NOMO-1 (cell line): ENCODE measurements around the gene FAM83G.

Experiments used
- DNase-seq, 2 experiments: peaks; one replicate each; lab custom pipeline; 2025; ENCODE audit not compliant: unreplicated experiment in 2 of 2; lab: John Stamatoyannopoulos, UW

FAM83G gene

DNA sequence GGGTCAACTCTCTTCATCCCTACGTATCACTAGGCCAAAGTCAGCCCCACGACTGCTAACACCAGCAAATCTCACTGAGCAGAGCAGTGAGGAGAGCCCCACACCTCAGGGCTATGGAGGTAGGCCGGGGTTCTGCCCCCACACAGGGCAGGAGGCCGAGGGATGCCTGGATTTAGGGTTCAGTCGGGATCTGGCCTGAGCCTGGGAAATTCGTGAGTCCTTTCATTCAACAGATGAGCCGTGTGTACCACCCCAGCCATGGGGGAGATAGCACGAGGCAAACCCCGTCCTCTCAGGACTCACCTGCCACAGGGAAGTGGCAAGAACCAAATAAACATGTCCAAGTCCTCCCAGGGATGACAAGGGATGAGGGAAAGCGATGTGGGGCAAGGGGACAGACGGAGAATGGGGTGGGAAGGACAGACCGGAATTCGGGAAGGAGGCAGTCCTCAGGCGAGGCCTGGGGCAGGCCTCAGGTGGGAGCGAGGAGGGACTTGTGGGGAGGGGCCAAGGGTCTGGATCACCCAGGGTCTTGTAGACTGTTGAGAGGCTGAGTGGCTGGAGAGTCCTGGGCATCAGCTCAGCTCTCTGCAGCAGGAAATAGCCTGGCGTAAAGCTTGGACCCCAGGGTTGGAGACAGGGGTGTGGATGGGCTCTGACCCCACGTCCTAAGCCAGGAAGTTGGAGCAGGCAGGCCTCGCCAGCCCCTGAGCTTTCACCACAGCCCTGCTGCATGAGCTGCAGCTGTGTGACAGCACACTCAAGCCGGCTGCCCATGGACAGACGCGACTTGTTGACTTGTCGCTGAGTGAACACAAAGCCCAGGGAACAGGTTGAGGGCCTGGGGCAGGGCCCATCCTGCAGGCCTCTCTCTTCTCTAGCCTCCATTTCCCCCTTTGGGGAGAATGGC is 7.9 kb upstream of the FAM83G start:
- DNase-seq, result no peak

DNA sequence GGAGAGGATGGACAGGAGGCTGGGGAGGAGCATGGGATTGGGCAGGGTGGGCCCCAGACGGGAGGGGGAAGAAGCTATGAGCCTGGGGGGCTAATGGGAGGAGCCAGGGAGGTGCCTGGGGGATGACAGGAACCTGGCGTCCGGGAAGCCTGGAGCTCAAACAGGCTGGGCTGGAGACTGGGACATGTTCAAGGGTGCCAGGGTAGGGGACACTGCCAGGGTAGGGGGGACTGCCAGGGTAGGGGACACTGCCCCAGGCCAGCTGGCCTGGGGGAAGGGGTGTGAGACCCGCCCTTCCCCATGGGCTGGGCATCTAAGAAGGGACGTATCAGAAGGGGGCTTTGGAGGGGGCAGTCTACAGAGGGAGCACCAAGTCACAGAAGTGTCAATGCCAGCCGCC is 7.0 kb upstream of the FAM83G start:
- DNase-seq, result no peak

DNA sequence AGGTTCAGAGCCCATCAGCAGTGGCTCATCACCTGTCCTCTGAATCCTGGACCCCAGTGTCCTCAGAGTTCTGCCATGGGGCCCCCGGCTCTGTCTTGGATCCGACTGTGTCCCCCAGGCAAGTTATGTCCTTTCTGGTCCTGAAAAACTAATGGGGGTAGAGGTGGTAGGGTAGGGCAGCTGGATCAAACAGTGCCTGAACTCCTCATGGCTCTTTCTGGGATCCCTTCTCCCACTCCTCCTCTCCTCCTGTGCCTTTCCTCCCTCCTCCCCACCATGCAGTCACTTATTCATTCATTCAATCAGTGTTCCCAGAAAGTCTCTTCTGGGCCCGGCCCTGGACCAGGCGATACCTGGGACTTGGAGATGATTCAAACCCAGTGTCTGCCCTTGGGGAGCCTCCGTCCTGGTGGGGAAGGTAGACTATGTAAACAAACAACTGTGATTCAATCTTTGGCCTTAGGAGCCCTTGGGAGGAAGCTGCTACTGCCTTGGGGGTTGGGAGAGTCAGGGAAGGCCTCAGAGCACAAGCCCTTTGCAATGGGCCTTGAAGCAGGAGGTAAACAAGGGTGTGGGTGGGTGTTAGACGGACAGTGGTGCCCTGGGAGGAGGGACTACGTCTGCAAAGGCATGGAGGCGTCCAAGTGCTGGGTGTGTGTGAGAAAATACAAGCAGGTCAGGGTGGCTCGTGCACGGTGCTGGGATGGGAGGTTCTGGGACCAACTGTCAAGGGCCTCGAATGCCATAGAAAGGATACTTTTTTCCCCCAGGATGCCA is 6.4 kb upstream of the FAM83G start:
- DNase-seq, result no peak

DNA sequence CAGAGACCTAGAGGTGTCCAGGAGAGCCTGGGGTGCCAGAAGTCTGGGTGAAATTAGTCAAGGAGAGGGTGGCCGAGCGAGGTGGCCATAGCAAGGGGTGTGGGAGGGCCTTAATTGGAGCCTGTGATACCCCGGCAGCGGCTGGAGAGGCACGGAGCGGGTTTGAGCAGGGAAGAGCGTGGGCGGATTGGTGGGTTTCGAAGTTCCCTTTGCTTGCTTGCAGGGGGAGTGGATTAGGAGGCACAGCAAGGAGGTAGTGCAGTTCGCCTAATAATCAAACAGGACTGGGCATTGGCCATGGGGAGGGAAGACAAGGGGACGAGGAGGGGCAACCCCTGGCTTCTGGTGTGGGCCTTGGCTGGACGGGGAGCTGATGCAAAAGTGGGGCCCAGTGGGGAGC is 5.4 kb upstream of the FAM83G start:
- no peak for DNase-seq

DNA sequence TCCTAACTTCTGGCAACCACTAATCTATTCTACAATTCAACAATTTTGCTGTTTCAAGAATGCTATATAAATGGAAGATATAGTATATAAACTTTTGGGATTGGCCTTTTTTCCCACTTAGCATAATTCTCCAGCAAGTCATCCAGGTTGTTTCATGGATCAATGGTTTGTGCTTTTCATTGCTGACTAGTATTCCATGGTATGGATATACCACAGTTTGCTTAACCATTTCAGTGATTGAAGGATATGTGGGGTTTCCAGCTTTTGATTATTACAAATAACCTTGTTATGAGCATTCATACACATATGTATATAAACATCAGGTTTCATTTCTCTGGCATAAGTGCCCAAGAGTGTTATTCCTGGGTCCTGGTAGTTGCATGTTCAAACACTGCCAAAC is 2.1 kb upstream of the FAM83G start:
- no peak for DNase-seq

DNA sequence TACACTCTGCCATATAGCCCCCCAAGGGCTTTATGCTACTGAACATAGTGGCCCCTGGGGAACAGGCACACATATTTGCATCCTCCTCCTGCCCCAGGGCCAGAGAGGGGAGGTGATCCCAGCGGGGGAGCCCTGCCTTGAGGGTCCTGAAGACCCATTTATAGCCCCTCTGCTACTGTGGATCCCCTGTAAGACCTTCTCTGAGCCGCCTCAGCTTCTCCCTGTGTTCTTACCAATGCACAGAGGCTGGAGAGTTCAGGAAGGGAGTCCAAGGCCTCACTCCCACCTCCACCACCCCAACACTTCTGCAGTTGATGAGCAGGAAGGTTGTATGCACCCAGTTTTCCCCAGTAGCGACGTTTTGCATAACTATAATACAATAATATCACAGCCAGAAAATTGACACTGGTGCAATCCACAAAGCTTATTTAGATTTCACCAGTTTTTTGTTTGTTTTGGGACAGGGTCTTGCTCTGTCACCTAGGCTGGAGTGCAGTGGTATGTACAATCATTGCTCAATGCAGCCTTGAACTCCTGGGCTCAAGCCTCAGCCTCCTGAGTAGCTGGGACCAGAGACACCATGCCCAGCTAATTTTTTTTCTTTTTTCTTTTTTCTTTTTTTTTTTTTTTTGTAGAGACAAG is 1.3 kb upstream of the FAM83G start:
- no peak for DNase-seq

DNA sequence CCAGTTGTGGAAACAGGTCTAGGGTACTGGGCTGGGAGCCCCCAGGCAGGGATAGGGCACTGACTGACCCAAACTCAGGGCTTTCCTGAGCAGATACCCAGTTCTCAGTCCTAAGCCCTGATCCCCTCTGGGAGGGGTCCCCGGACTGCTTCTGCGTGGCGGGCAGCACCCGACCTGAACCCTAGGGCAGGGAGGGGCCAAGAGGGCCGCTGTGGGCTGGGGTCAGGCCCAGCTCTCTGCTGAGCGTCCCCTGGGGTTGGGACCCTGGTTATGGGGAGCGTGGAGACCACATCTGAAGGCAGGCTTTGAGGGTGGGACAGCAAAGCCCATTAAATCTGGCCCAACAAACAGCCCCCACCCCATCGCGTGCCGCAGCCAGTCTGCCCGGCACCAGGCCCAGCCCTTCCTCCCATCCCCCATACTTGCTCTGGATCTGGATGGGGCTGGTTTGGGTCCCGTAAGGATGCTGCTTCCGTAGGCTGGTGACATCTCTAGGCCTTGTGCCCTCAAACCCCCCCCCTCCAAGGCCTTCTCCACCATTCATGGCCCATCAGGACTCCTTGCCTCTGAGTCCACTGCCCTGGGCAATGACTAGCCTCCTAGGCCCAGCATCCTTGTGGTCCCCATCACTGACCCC is 691 bp upstream of the FAM83G start:
- no peak for DNase-seq

DNA sequence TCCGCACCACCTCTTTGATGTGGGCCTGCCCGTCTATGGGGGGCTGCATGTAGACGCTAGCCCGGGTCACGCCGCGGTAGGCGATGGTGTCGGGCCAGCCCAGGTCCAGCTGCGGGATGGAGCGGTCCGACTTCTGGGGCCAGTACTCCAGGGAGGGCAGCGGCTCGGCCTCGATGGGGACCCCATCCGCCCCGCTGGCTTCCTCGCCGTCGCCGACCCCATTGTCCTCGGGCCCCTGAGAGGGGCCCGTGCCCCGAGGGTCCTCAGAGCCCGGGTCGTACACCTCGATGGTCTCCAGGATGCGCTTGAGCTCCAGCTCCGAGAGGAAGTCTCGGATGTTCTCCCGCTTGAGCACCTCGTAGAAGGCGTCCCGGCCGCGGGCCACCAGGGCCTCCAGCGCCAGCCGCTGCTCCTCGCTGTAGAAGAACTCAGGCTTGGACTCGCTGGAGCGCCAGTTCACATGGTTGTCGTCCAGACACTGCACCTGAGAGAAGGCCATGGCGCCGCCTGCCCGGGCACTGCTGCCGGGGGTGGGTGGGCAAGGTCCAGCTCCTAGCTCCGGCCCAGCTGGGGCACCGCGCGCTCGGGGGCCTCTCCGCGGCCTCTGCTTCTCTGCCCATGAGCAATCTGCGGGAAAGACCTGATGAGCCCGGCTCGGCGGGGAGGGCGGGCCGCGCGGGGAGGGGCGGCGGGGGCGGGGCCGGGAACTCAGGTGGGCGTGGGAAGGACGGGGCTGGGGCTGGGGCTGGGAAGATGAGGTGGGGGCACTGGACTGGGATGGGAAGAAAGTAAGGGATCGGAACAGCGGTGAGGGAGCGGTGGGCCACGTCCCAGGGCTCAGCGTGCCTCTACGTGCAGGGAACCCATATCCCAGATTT is 782 bp downstream of the FAM83G start:
- DNase-seq, result no peak

DNA sequence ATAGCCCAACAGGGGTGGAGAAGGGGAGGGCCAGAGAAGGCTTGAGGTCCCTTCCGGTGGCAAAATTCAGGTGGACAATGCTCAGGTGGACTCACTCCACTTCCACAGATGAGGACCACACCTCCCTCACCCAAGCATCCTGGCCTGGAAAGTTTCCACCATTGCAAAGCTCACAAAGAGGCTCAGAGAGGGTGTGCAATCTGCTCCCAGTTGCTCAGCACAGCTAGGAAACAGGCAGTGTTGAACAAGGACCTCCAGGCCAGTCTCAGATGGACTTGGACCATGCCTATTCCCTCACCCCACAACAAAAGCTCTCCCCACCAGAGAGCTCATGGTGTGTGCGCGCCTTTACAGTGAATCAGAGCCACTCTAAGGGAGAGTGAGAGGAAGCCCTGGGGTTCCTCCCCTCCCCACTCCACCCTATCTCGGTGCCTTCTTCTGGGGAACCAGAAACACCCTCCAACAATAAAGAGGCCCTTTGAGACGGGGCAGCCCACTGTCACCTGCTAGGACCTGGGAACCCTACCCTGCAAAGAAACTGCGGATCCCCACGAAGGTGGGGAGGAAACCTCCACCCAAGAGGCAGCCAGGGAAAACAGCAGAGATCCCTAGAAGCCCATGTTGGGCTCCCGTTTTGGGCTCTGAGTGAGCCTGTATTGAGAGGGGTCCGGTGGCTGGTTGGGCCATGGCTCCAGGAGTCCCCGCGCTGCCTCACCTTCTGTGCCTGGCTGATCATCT is 1.6 kb downstream of the FAM83G start:
- no peak for DNase-seq

DNA sequence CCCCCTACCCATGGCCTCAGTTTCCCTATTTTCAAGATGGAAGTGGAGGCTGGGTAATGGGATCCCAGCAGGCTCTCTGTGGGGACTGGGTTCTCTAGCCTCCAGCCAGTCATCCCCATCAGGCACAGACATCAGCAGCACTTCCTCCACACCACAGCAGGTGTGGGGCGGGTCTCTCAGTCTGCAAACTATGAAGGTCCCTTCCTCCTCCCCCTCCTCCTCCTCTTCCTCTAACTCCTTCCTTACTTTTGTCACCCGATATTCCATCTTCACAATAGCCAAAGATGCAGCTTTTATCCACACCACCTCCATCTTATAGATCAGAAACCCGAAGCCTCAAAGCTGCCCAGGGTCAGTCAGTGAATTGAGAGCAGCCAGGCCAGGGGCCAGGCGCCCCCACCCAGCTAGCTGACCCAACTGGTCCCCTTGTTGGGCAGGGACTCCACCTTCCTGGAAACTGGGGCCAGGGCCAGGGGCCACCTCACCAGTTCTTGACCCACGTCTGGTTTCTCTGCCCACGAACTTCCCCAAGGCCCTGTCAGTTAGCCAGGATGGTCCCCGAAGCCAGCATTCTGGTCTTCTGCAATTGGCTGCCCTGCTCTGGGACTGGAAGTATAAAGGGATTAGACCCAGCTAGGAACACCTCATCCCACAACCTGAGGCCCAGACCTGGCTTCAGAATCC is 2.5 kb downstream of the FAM83G start:
- DNase-seq, result no peak

DNA sequence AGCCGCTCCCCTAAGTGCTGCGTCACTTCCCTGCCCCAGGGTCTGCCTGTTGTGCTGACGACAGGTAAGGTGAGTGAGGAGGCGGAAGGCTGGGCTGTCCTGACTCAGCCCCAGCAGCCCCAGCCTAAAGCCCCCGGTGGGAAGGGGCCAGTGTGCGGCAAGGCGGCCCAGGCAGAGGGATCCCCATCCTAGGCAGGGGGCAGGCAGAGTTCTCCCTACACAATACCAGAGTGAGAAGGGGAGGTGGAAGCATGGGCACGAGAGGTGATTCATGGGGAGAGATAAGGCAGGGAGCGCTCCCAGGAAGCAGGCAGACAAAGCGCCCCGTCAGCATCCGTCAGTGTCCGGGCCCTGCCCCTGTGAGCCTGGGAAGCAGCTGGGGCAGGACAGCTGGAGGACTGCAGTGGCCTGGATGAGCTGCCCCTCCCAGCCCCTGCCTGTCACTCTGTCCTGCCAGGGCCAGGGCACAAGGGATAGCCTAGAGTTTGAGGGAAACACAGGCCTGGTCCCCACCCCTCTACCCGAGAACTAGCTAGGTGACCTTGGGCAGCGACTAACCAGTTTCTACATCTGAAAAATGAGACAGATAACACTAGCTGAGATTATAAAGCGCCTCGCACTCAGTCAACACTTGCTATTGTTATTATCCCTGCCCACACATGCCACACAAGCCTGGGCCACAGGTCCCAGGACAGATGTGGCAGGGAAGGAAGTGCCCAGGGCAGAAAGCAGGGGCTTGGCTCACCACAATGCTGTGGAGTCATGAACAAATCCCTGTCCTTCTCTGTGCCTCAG is 3.8 kb downstream of the FAM83G start:
- DNase-seq, result no peak

DNA sequence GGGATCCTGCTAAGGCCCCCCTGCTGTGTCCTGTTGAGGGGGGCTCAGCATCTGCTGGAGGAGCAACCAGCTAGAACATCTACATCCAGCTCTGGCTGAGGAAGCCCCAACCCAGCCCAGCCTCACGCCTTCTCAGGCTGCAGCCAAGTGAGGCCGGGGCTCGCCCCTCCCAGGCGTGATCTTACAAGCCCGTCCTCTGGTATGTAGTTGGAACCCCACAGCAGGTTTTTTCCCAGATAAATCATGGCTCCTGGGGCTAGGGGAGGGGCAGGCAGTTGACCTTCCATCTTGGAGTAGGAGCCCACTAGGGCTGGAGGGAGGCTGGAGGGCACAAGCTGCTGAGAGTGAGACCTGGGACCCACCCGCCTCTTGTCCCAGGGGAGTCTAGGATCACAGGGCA is 4.7 kb downstream of the FAM83G start:
- DNase-seq, result no peak

DNA sequence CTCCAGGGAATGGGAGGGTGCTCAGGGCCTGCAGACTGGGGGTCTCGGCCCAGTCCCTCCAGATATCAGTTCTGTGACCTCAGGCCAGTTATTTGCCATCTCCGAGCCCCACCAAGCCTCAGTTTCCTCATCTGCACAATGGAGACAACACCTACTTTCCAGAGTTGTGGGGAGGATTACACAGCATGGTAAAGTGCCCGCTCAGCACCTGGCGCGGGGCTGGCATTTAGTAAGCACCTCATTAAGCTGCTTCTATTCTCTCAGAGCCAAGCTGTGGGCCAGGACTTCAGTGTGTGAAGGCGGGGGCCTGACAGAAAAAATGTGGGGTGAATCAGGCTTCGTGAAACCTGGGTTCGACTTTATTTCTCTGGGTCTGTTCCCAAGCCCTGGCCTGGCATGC is 5.2 kb downstream of the FAM83G start:
- DNase-seq, result no peak

DNA sequence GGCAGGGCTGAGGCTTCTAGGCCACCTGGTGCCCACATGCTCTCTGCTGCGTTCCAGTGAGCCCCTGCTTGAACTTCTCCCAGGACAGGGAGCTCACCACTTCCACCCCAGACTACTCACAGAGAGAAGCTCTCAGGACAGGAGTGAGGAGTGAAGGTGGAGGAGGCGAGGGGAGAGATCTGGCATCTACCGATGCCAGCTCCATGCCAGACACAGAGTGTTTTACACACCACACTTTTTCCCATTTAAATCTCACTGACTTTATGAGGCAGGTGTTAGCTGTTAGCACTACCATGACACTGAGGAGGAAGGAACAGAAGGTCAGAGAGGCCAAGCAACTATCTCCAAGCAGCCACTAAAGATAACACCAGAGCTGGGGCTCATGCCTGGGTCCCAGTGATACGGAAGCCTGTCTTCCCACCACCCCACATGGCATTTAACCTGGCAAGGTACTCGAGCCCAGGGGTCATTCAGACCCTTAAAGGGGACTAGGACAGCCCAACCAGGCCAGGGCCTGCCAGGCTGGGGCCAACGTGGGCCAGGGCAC is 6.8 kb downstream of the FAM83G start:
- no peak for DNase-seq

DNA sequence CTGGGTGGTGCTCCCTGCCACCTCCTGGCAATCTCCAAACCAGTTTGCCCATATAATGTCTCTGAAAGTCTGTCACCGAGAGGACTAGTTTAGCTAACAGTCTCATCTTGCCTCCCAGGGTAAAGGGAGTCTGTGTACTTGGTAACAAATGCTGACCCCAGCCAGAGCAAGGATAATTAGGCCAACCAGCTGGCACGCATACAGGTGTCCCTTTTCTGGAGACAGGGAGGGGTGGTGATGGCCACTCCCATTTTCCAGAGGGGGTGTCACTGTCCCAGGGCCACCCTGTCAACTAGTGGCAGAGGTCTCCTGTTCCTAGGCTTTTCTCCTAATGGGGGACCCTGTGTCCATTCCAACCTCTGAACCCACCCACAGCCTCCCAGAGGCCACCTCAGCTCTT is 8.1 kb downstream of the FAM83G start:
- no peak for DNase-seq

DNA sequence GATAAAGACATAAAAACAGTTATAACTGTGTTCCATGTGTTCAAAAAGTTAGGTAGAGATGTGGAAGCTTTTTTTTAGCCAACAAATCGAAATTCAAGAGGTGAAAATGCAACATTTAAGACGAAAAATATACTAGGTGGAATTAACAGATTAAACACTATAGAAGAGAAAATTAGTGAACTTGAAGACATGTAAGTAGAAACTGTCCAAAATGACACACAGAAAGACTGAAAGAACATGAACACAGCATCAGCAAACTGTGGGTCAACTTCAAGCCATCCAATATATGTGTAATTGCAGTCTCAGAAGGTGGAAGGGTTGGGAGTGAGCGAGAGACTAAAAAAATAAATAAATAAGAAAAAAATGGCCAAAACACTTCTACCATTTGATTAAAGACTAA is 9.3 kb downstream of the FAM83G start:
- DNase-seq, result no peak

DNA sequence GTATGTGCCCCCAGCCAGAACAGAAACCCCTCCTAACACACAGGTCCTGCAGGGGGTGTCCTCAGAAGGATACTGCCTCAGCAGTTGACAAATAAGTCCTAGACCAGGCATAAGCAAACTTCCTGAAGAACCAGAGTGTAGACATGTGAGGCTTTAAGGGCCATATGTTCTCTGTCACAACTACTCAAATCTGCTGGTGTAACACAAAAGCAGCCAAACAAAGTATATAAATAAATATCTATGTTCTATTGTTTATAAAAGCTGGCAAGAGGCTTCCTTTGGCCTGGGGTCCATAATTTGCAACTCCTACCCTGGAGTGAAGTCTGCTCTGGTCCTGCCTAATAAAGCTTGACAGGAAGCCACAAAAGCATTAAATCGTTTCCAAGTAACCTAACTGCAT is 9.9 kb downstream of the FAM83G start:
- DNase-seq, result no peak
